SK-N-SH (cell line): ENCODE data around the gene KCNQ2. TPM values are rescaled to one million over a fixed set of nuclear protein-coding genes. Genes with fewer than 3 reads are reported as not detected.

Source experiments
- CTCF ChIA-PET: fragments of 300-600, 350-600 bp; formaldehyde crosslinking; extraction: SDS; loops from one replicate; lab custom pipeline; 2021; lab: Yijun Ruan, JAX
- POLR2A ChIA-PET: fragments of 350-600 bp; sonication (Branson Sonifier 250); formaldehyde crosslinking; extraction: SDS; loops from one replicate; lab custom pipeline; 2020; ENCODE audit warnings: antibody characterized with exemption, inconsistent platforms; lab: Yijun Ruan, JAX
- DNase-seq: peaks from one replicate; pipeline ENCODE4 v3.0.0; 2012
- H2AFZ ChIP-seq: fragments of 200-600 bp; sonication (generic); 2 replicates; pipeline ENCODE4 v1.8.1; 2016; ENCODE audit warnings: antibody characterized with exemption, mild to moderate bottlenecking, low read depth
- H3F3A ChIP-seq: fragments of 200-600 bp; sonication (generic); replicated peaks from 2 replicates; pipeline ENCODE3; 2016; ENCODE audit warnings: antibody characterized with exemption, mild to moderate bottlenecking; ENCODE audit not compliant: insufficient read depth
- H3K27ac ChIP-seq, 2 experiments: fragments of 200-500 bp in 1 of 2; fragments of 200-600 bp in 1 of 2; sonication (Bioruptor generic) in 1 of 2; sonication (generic), shearing (Covaris generic) in 1 of 2; 2 replicates each; pipeline versions ENCODE4 v1.5.1 to v1.6.1; 2014 to 2016; ENCODE audit warnings: low read depth in 2 of 2, inconsistent platforms in 1 of 2, low read length in 1 of 2, mild to moderate bottlenecking in 1 of 2, mixed read lengths in 1 of 2
- H3K27me3 ChIP-seq: fragments of 200-600 bp; sonication (generic), shearing (Covaris generic); 2 replicates; pipeline ENCODE4 v1.6.1; 2016; ENCODE audit warnings: mixed run types; ENCODE audit not compliant: insufficient read depth
- H3K36me3 ChIP-seq, 2 experiments: fragments of 200-500 bp in 1 of 2; fragments of 200-600 bp in 1 of 2; sonication (Bioruptor generic) in 1 of 2; sonication (generic) in 1 of 2; replicated peaks in 1 of 2; 2 replicates each; pipeline versions ENCODE3 to v1.5.1; 2014 to 2016; ENCODE audit warnings: low read length in 1 of 2, mild to moderate bottlenecking in 1 of 2; ENCODE audit not compliant: insufficient read depth in 2 of 2, control insufficient read depth in 1 of 2
- H3K4me1 ChIP-seq, 2 experiments: fragments of 200-500 bp in 1 of 2; fragments of 200-600 bp in 1 of 2; sonication (Bioruptor generic) in 1 of 2; sonication (generic), shearing (Covaris generic) in 1 of 2; 2 replicates each; pipeline versions ENCODE4 v1.5.1 to v1.6.1; 2014 to 2016; ENCODE audit warnings: low read depth in 1 of 2, low read length in 1 of 2, mixed run types in 1 of 2; ENCODE audit not compliant: insufficient read depth in 2 of 2, control insufficient read depth in 1 of 2
- H3K4me2 ChIP-seq: fragments of 200-600 bp; sonication (generic), shearing (Covaris generic); 2 replicates; pipeline ENCODE4 v1.6.1; 2017; ENCODE audit warnings: mixed run types
- H3K4me3 ChIP-seq, 2 experiments: fragments of 200-500 bp in 1 of 2; fragments of 200-600 bp in 1 of 2; sonication (Bioruptor generic) in 1 of 2; sonication (generic), shearing (Covaris generic) in 1 of 2; 2 replicates each; pipeline versions ENCODE4 v1.5.1 to v1.8.1; 2014 to 2016; ENCODE audit warnings: low read depth in 2 of 2, inconsistent platforms in 1 of 2, low read length in 1 of 2, mild to moderate bottlenecking in 1 of 2, mixed read lengths in 1 of 2, moderate library complexity in 1 of 2
- H3K79me2 ChIP-seq: fragments of 200-600 bp; sonication (generic); 2 replicates; pipeline ENCODE4 v1.8.1; 2017; ENCODE audit warnings: mild to moderate bottlenecking; ENCODE audit not compliant: insufficient read depth
- H3K9ac ChIP-seq: fragments of 200-600 bp; sonication (generic); 2 replicates; pipeline ENCODE4 v1.6.1; 2017; ENCODE audit warnings: mixed run types
- H3K9me2 ChIP-seq: fragments of 200-600 bp; sonication (generic); 2 replicates; pipeline ENCODE4 v1.6.1; 2017; ENCODE audit warnings: mixed run types
- H3K9me3 ChIP-seq: fragments of 200-600 bp; sonication (generic); 2 replicates; pipeline ENCODE4 v1.6.1; 2017; ENCODE audit warnings: mixed run types, mild to moderate bottlenecking, moderate library complexity
- H4K20me1 ChIP-seq: fragments of 200-600 bp; sonication (generic); 2 replicates; pipeline ENCODE4 v1.6.1; 2017; ENCODE audit warnings: mild to moderate bottlenecking, mixed run types; ENCODE audit not compliant: insufficient read depth
- EP300 ChIP-seq, 2 experiments: IDR thresholded peaks; 2 replicates each; pipeline versions ENCODE4 v1.4.0 to v1.6.1; 2012; ENCODE audit warnings: borderline replicate concordance in 1 of 2, low read depth in 1 of 2, low read length in 1 of 2
- FOSL2 ChIP-seq: IDR thresholded peaks from 2 replicates; pipeline ENCODE4 v1.4.0; 2012; ENCODE audit warnings: low read depth, mild to moderate bottlenecking, moderate library complexity, borderline replicate concordance
- FOXJ3 ChIP-seq: sonication (generic); formaldehyde crosslinking; IDR thresholded peaks from 2 replicates; pipeline ENCODE4 v1.5.1; 2020; ENCODE audit warnings: mild to moderate bottlenecking, missing genetic modification reagents
- GABPA ChIP-seq: IDR thresholded peaks from 2 replicates; pipeline ENCODE4 v1.4.0; 2012; ENCODE audit warnings: low read depth, mild to moderate bottlenecking
- JUND ChIP-seq: IDR thresholded peaks from 2 replicates; pipeline ENCODE4 v1.4.0; 2012
- NFIC ChIP-seq: IDR thresholded peaks from 2 replicates; pipeline ENCODE4 v1.4.0; 2012; ENCODE audit warnings: borderline replicate concordance
- NRF1 ChIP-seq: IDR thresholded peaks from 2 replicates; pipeline ENCODE4 v1.6.1; 2012; ENCODE audit warnings: low read depth, mild to moderate bottlenecking, low read length
- POLR2AphosphoS5 ChIP-seq: IDR thresholded peaks from 2 replicates; pipeline ENCODE4 v1.6.1; 2012; ENCODE audit warnings: low read depth, low read length
- RCOR1 ChIP-seq: fragments of 150-350 bp; IDR thresholded peaks from 2 replicates; pipeline ENCODE4 v1.6.1; 2017; ENCODE audit warnings: antibody characterized with exemption, low read length
- RFX5 ChIP-seq: IDR thresholded peaks from 2 replicates; pipeline ENCODE4 v1.6.1; 2012; ENCODE audit warnings: mild to moderate bottlenecking, improper control_type of control experiment, low read length
- RXRA ChIP-seq: IDR thresholded peaks from 2 replicates; pipeline ENCODE4 v1.4.0; 2012; ENCODE audit warnings: low read depth, mild to moderate bottlenecking, borderline replicate concordance
- SIN3A ChIP-seq: IDR thresholded peaks from 2 replicates; pipeline ENCODE4 v1.6.1; 2012; ENCODE audit warnings: low read depth, mild to moderate bottlenecking, low read length, moderate library complexity, borderline replicate concordance
- SMC3 ChIP-seq: IDR thresholded peaks from 2 replicates; pipeline ENCODE4 v1.6.1; 2012; ENCODE audit warnings: low read depth, low read length, improper control_type of control experiment
- TAF1 ChIP-seq: IDR thresholded peaks from 2 replicates; pipeline ENCODE4 v1.6.1; 2012; ENCODE audit warnings: low read depth, mild to moderate bottlenecking, low read length, moderate library complexity, borderline replicate concordance
- TCF12 ChIP-seq: IDR thresholded peaks from 2 replicates; pipeline ENCODE4 v1.4.0; 2012
- YY1 ChIP-seq: IDR thresholded peaks from 2 replicates; pipeline ENCODE4 v1.4.0; 2012; ENCODE audit warnings: low read depth, mild to moderate bottlenecking
- WGBS: methylation state at CpG from one replicate; pipeline ENCODE4 v1.1.6; 2017; ENCODE audit warnings: low lambda C conversion rate; 5-methylcytosine and 5-hydroxymethylcytosine counted together
- polyA plus RNA-seq, 3 experiments: library from polyadenylated mRNA; depleted of rRNA; stranded (reverse); fragments of >200 nt; gene quantifications; 2 replicates each; pipeline ENCODE4 v1.2.3, GENCODE V29; 2012
- TF ChIP-seq, protein P1 (sequence below): fragments of 150-350 bp; IDR thresholded peaks from 2 replicates; pipeline ENCODE4 v1.6.1; 2016; ENCODE audit warnings: mild to moderate bottlenecking, low read depth, low read length
- TF ChIP-seq, protein P2 (sequence below): IDR thresholded peaks from 2 replicates; pipeline ENCODE4; 2012
- TF ChIP-seq, protein P3 (sequence below): fragments of 200-600 bp; sonication (generic); IDR thresholded peaks from 2 replicates; pipeline ENCODE4 v1.6.1; 2017; ENCODE audit warnings: antibody characterized with exemption, mild to moderate bottlenecking, moderate library complexity
- TF ChIP-seq, protein P4 (sequence below): IDR thresholded peaks from 2 replicates; pipeline ENCODE4 v1.4.0; 2012; ENCODE audit warnings: low read depth, borderline replicate concordance

KCNQ2 gene
- polyA plus RNA-seq, 1 of the 3 experiments (the other 2 are of a cell fraction) = 3.9 TPM

DNA sequence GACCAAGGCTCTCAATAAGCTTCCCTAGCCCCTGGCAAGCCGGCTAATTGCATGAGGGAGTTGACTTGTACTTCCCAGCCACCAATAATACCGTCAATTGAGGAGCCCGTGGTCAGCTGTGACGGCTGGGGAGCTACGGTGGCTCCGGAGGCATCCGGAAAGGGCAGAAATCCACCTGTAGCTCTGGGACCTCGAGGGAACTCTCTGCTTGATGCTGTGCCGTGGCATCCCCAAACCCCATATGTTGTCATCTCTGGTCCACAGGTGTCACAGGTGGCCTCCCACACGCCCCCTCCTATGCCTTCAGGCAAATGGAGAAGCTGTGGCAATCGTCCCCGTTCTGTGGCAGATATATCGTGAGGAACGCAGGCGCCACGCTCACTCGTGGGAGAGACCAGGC is 5.5 kb upstream of the KCNQ2 start:
- TF ChIP-seq GABPA = no peak
- TF ChIP-seq, protein P1, sequence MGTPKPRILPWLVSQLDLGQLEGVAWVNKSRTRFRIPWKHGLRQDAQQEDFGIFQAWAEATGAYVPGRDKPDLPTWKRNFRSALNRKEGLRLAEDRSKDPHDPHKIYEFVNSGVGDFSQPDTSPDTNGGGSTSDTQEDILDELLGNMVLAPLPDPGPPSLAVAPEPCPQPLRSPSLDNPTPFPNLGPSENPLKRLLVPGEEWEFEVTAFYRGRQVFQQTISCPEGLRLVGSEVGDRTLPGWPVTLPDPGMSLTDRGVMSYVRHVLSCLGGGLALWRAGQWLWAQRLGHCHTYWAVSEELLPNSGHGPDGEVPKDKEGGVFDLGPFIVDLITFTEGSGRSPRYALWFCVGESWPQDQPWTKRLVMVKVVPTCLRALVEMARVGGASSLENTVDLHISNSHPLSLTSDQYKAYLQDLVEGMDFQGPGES = no peak
- TF ChIP-seq SMC3 = no peak
- no peak for TF ChIP-seq FOSL2
- no peak for TF ChIP-seq SIN3A
- no peak for TF ChIP-seq TCF12
- no peak for TF ChIP-seq EP300 (IDR thresholded peaks at IDR 0.05; ENCODE audit: borderline replicate concordance in 1 of 2, low read depth in 1 of 2, low read length in 1 of 2)
- no peak for TF ChIP-seq NRF1
- TF ChIP-seq TAF1 = no peak
- TF ChIP-seq, protein P2, sequence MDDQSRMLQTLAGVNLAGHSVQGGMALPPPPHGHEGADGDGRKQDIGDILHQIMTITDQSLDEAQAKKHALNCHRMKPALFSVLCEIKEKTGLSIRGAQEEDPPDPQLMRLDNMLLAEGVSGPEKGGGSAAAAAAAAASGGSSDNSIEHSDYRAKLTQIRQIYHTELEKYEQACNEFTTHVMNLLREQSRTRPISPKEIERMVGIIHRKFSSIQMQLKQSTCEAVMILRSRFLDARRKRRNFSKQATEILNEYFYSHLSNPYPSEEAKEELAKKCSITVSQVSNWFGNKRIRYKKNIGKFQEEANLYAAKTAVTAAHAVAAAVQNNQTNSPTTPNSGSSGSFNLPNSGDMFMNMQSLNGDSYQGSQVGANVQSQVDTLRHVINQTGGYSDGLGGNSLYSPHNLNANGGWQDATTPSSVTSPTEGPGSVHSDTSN = no peak
- no peak for TF ChIP-seq NFIC
- TF ChIP-seq FOXJ3 (CRISPR knock-in tag) = no peak
- no peak for TF ChIP-seq RCOR1
- TF ChIP-seq POLR2AphosphoS5 = no peak
- TF ChIP-seq RXRA = no peak
- TF ChIP-seq RFX5 = no peak
- TF ChIP-seq YY1 = no peak
- TF ChIP-seq, protein P3, sequence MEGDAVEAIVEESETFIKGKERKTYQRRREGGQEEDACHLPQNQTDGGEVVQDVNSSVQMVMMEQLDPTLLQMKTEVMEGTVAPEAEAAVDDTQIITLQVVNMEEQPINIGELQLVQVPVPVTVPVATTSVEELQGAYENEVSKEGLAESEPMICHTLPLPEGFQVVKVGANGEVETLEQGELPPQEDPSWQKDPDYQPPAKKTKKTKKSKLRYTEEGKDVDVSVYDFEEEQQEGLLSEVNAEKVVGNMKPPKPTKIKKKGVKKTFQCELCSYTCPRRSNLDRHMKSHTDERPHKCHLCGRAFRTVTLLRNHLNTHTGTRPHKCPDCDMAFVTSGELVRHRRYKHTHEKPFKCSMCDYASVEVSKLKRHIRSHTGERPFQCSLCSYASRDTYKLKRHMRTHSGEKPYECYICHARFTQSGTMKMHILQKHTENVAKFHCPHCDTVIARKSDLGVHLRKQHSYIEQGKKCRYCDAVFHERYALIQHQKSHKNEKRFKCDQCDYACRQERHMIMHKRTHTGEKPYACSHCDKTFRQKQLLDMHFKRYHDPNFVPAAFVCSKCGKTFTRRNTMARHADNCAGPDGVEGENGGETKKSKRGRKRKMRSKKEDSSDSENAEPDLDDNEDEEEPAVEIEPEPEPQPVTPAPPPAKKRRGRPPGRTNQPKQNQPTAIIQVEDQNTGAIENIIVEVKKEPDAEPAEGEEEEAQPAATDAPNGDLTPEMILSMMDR = no peak
- TF ChIP-seq JUND = no peak
- TF ChIP-seq, protein P4, sequence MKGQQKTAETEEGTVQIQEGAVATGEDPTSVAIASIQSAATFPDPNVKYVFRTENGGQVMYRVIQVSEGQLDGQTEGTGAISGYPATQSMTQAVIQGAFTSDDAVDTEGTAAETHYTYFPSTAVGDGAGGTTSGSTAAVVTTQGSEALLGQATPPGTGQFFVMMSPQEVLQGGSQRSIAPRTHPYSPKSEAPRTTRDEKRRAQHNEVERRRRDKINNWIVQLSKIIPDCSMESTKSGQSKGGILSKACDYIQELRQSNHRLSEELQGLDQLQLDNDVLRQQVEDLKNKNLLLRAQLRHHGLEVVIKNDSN = no peak
- TF ChIP-seq, all 33 proteins: peak for 0
- Histone ChIP-seq H3K27me3 (no peaks in the 10 kb centered on the region), H3K27ac (no peak overlapping the region), H3K9ac (no peak overlapping the region), H4K20me1 (no peaks in the 10 kb centered on the region), H2AFZ (no peak overlapping the region), H3K9me2 (no peaks in the 10 kb centered on the region), H3K9me3 (no peaks in the 10 kb centered on the region), H3K36me3 (no peaks in the 10 kb centered on the region), H3K4me1 (peaks cover 0 to 57% of the 10 kb centered on the region in 2 experiments; a peak in 1 of 4 replicates), H3F3A (no peaks in the 10 kb centered on the region), H3K4me2 (no peak overlapping the region), H3K4me3 (no peak overlapping the region), H3K79me2 (no peaks in the 10 kb centered on the region)
- CTCF ChIA-PET = interaction anchor here (0.9 to 3.8 kb wide), 10 partner anchors 11 to 78 kb away, joined by 3 to 38 read pairs (median 7); partner anchors contain the start of gene PPDPF
- 58% methylated on average over 10 of the region's 17 CpGs for WGBS
- DNase-seq = no peak
- POLR2A ChIA-PET = interaction anchor here (1.1 to 1.7 kb wide), 3 partner anchors 11 to 23 kb away, joined by 3 to 6 read pairs (median 6); no protein-coding TSS in a partner anchor
